Measurements from ENCODE around the gene METTL16. TPM values are rescaled to one million over a fixed set of nuclear protein-coding genes. Genes with fewer than 3 reads are reported as not detected.

The METTL16 gene
- polyA plus RNA-seq (13.4 to 17.8 TPM (median 16.6 TPM) in 3 replicates), polyA minus RNA-seq (7.1 to 17.0 TPM (median 12.9 TPM) in 3 replicates)
- 13.8 TPM for polyA plus RNA-seq (2011; ENCODE audit: low read depth)
- polyA plus RNA-seq (2011; cell fraction: cytosol; rRNA removed): 12.7 and 16.0 TPM in 2 replicates
- polyA plus RNA-seq (2011; cell fraction: nucleus; rRNA removed): 22.6 and 23.6 TPM in 2 replicates
- 17.7 and 18.7 TPM in 2 replicates for polyA plus RNA-seq (2012; ENCODE audit: low replicate concordance)
- polyA minus RNA-seq (2011; cell fraction: cytosol; rRNA and poly(A)+ RNA removed): 16.7 TPM
- polyA minus RNA-seq (2011; cell fraction: nucleus; rRNA and poly(A)+ RNA removed): 10.9 and 18.2 TPM in 2 replicates

GRCh38 chr17:2511462-2512369, at the start of gene METTL16:
TSS of gene METTL16 (minus strand) at chr17:2511888. CDS start at chr17:2502331, 9,557 bp downstream.
- dilution Hi-C loops (cut with MboI; ENCODE audit: extremely low pct_ligation_motif_present, low sequenced_read_pairs): no loop called here
- peak within 1 kb of the TSS; percentile 61 to 99 (median 99) for H3K4me3 ChIP-seq (ENCODE audit: control insufficient read depth in 2 of 3, extremely low read depth in 1 of 3, insufficient read depth in 2 of 3, low read depth in 1 of 3, low read length in 3 of 3)
- H3K9me3 ChIP-seq (ENCODE audit: control insufficient read depth, low read depth, low read length): no peaks in the 10 kb centered on the region
- peak; percentile 90 for FAIRE-seq
- peak within 1 kb of the TSS; percentile 89 for H3K4me2 ChIP-seq (ENCODE audit: control insufficient read depth, extremely low read depth, insufficient read depth, low read depth, low read length)
- peak within 1 kb of the TSS; percentile 99 for H2AFZ ChIP-seq (ENCODE audit: control insufficient read depth, low read length)
- H4K20me1 ChIP-seq (ENCODE audit: control insufficient read depth, extremely low read depth, insufficient read depth, low read length): no peaks in the 10 kb centered on the region
- H3K27me3 ChIP-seq (ENCODE audit: control insufficient read depth, extremely low read depth, insufficient read depth, low read length): no peaks in the 10 kb centered on the region
- H3K9me1 ChIP-seq (ENCODE audit: control insufficient read depth, extremely low read depth, insufficient read depth, low read length): no peaks in the 10 kb centered on the region
- H3K27ac ChIP-seq (ENCODE audit: control insufficient read depth, insufficient read depth, low read length): peak within 1 kb of the TSS; percentile 99
- TF ChIP-seq EZH2 (IDR thresholded peaks at IDR 0.05; ENCODE audit: low read length) (no peak), CTCF (optimal IDR thresholded peaks at IDR 0.05 in 1 of 3, IDR thresholded peaks at IDR 0.05 in 1 of 3, conservative IDR thresholded peaks at IDR 0.05 in 1 of 3; ENCODE audit: extremely low read depth in 1 of 3, insufficient read depth in 2 of 3, low read length in 3 of 3) (no peak)
- peak within 1 kb of the TSS; percentile 99 for H3K9ac ChIP-seq (ENCODE audit: control insufficient read depth, extremely low read depth, insufficient read depth, low read length)
- DNase-seq (ENCODE audit: low read depth, low spot score): peak; percentile 94
- peaks cover 34% of the 10 kb centered on the region for H3K79me2 ChIP-seq (ENCODE audit: control insufficient read depth, insufficient read depth, low read length)
- H3K4me1 ChIP-seq (ENCODE audit: control insufficient read depth, extremely low read depth, insufficient read depth, low read length): peaks cover 6% of the 10 kb centered on the region
- no peaks in the 10 kb centered on the region for H3K36me3 ChIP-seq (ENCODE audit: control insufficient read depth in 2 of 2, extremely low read depth in 1 of 2, insufficient read depth in 2 of 2, low read length in 2 of 2)

- no peaks in the 10 kb centered on the region for H3K9me3 ChIP-seq (ENCODE audit: control insufficient read depth, low read depth, low read length)
- DNase-seq (ENCODE audit: low read depth, low spot score) (no peak), FAIRE-seq (no peak)
- no peak overlapping the region for H3K4me3 ChIP-seq (ENCODE audit: control insufficient read depth in 2 of 3, extremely low read depth in 1 of 3, insufficient read depth in 2 of 3, low read depth in 1 of 3, low read length in 3 of 3)
- peaks cover 21% of the 10 kb centered on the region for H3K4me1 ChIP-seq (ENCODE audit: control insufficient read depth, extremely low read depth, insufficient read depth, low read length)
- no peak overlapping the region for H2AFZ ChIP-seq (ENCODE audit: control insufficient read depth, low read length)
- H3K27me3 ChIP-seq (ENCODE audit: control insufficient read depth, extremely low read depth, insufficient read depth, low read length): no peaks in the 10 kb centered on the region
- no peaks in the 10 kb centered on the region for H4K20me1 ChIP-seq (ENCODE audit: control insufficient read depth, extremely low read depth, insufficient read depth, low read length)
- no peak overlapping the region for H3K27ac ChIP-seq (ENCODE audit: control insufficient read depth, insufficient read depth, low read length)
- TF ChIP-seq EZH2 (IDR thresholded peaks at IDR 0.05; ENCODE audit: low read length) (no peak), CTCF (optimal IDR thresholded peaks at IDR 0.05 in 1 of 3, IDR thresholded peaks at IDR 0.05 in 1 of 3, conservative IDR thresholded peaks at IDR 0.05 in 1 of 3; ENCODE audit: extremely low read depth in 1 of 3, insufficient read depth in 2 of 3, low read length in 3 of 3) (no peak)
- H3K36me3 ChIP-seq (ENCODE audit: control insufficient read depth in 2 of 2, extremely low read depth in 1 of 2, insufficient read depth in 2 of 2, low read length in 2 of 2): no peaks in the 10 kb centered on the region
- no peak overlapping the region for H3K4me2 ChIP-seq (ENCODE audit: control insufficient read depth, extremely low read depth, insufficient read depth, low read depth, low read length)
- H3K9ac ChIP-seq (ENCODE audit: control insufficient read depth, extremely low read depth, insufficient read depth, low read length): no peak overlapping the region
- no peaks in the 10 kb centered on the region for H3K79me2 ChIP-seq (ENCODE audit: control insufficient read depth, insufficient read depth, low read length)
- no peaks in the 10 kb centered on the region for H3K9me1 ChIP-seq (ENCODE audit: control insufficient read depth, extremely low read depth, insufficient read depth, low read length)
- dilution Hi-C loops (cut with MboI; ENCODE audit: extremely low pct_ligation_motif_present, low sequenced_read_pairs): no loop called here
These were observed 49.0 kb upstream of the METTL16 start for GRCh38 chr17:2560658-2561057.
